H9 (cell line): ENCODE data around the gene MPP7. TPM values are rescaled to one million over a fixed set of nuclear protein-coding genes. Genes with fewer than 3 reads are reported as not detected.

Experiments used
- DNase-seq: peaks from one replicate; pipeline ENCODE4 v3.0.0-alpha.2; 2017
- H2AFZ ChIP-seq: one replicate; pipeline ENCODE4 v1.6.1; 2013; ENCODE audit warnings: mild to moderate bottlenecking, low read length, control low read depth, moderate library complexity
- H2AK5ac ChIP-seq: 2 replicates; pipeline ENCODE4 v1.6.1; 2013; ENCODE audit warnings: low read length, control low read depth, mixed read lengths; ENCODE audit not compliant: insufficient read length
- H2BK120ac ChIP-seq: one replicate; pipeline ENCODE4 v1.6.1; 2013; ENCODE audit warnings: low read depth, mild to moderate bottlenecking, low read length, control low read depth, inconsistent platforms; ENCODE audit not compliant: poor library complexity, severe bottlenecking
- H2BK12ac ChIP-seq: 2 replicates; pipeline ENCODE4 v1.6.1; 2013; ENCODE audit warnings: low read length, control low read depth, mixed read lengths, low read depth; ENCODE audit not compliant: insufficient read length
- H2BK15ac ChIP-seq: 2 replicates; pipeline ENCODE4 v1.6.1; 2013; ENCODE audit warnings: low read depth, low read length, control low read depth
- H2BK20ac ChIP-seq: one replicate; pipeline ENCODE4 v1.6.1; 2013; ENCODE audit warnings: low read depth, mild to moderate bottlenecking, low read length, control low read depth, inconsistent platforms; ENCODE audit not compliant: poor library complexity, severe bottlenecking
- H2BK5ac ChIP-seq: 2 replicates; pipeline ENCODE4 v1.6.1; 2013; ENCODE audit warnings: low read length, control low read depth, mixed read lengths; ENCODE audit not compliant: insufficient read length
- H3K14ac ChIP-seq: 2 replicates; pipeline ENCODE4 v1.6.1; 2013; ENCODE audit warnings: low read length, control low read depth; ENCODE audit not compliant: insufficient read depth
- H3K18ac ChIP-seq: 2 replicates; pipeline ENCODE4 v1.6.1; 2013; ENCODE audit warnings: low read depth, mild to moderate bottlenecking, mixed read lengths, low read length, control low read depth; ENCODE audit not compliant: insufficient read length
- H3K23ac ChIP-seq: 2 replicates; pipeline ENCODE4 v1.6.1; 2013; ENCODE audit warnings: low read length, control low read depth, mixed read lengths, low read depth; ENCODE audit not compliant: insufficient read length
- H3K23me2 ChIP-seq: 2 replicates; pipeline ENCODE4 v1.6.1; 2013; ENCODE audit warnings: low read depth, mild to moderate bottlenecking, mixed read lengths, low read length, control low read depth; ENCODE audit not compliant: insufficient read length, poor library complexity, severe bottlenecking
- H3K27ac ChIP-seq: 2 replicates; pipeline ENCODE4 v1.5.1; 2013; ENCODE audit warnings: low read length, control low read depth, mixed read lengths, low read depth; ENCODE audit not compliant: insufficient read length
- H3K27me3 ChIP-seq: 2 replicates; pipeline ENCODE4 v1.6.1; 2013; ENCODE audit warnings: low read length, control low read depth, inconsistent platforms; ENCODE audit not compliant: insufficient read depth
- H3K4ac ChIP-seq: 2 replicates; pipeline ENCODE4 v1.6.1; 2013; ENCODE audit warnings: low read depth, mild to moderate bottlenecking, control low read depth, inconsistent platforms, low read length, moderate library complexity
- H3K4me1 ChIP-seq: 2 replicates; pipeline ENCODE4 v1.6.1; 2013; ENCODE audit warnings: low read length, control low read depth, inconsistent platforms; ENCODE audit not compliant: insufficient read depth
- H3K4me2 ChIP-seq: 2 replicates; pipeline ENCODE4 v1.6.1; 2013; ENCODE audit warnings: low read length, control low read depth, mixed read lengths; ENCODE audit not compliant: insufficient read length, insufficient read depth
- H3K56ac ChIP-seq: 2 replicates; pipeline ENCODE4 v1.6.1; 2013; ENCODE audit warnings: low read depth, mild to moderate bottlenecking, mixed read lengths, low read length, control low read depth; ENCODE audit not compliant: insufficient read length
- H3K79me1 ChIP-seq: 2 replicates; pipeline ENCODE4 v1.6.1; 2013; ENCODE audit warnings: low read depth, mild to moderate bottlenecking, moderate library complexity, low read length, control low read depth, inconsistent platforms; ENCODE audit not compliant: insufficient read depth, poor library complexity, severe bottlenecking
- H3K79me2 ChIP-seq: 2 replicates; pipeline ENCODE4 v1.6.1; 2013; ENCODE audit warnings: low read length, control low read depth, inconsistent platforms; ENCODE audit not compliant: insufficient read depth
- H3K9ac ChIP-seq: 2 replicates; pipeline ENCODE4 v1.6.1; 2013; ENCODE audit warnings: low read length, control low read depth, mixed read lengths; ENCODE audit not compliant: insufficient read length; ENCODE audit errors: extremely low read depth
- H3K9me3 ChIP-seq: one replicate; pipeline ENCODE4 v1.6.1; 2013; ENCODE audit warnings: low read depth, low read length, inconsistent platforms; ENCODE audit not compliant: control insufficient read depth
- H3T11ph ChIP-seq: one replicate; pipeline ENCODE4 v1.6.1; 2013; ENCODE audit warnings: mild to moderate bottlenecking, low read length, control low read depth, inconsistent platforms
- H4K20me1 ChIP-seq: one replicate; pipeline ENCODE4 v1.6.1; 2013; ENCODE audit not compliant: control insufficient read depth, insufficient read length, insufficient read depth
- H4K5ac ChIP-seq: 2 replicates; pipeline ENCODE4 v1.6.1; 2013; ENCODE audit warnings: low read depth, mild to moderate bottlenecking, mixed read lengths, low read length, control low read depth; ENCODE audit not compliant: insufficient read length
- H4K8ac ChIP-seq: replicated peaks from 2 replicates; pipeline ENCODE4 v1.6.1; 2013; ENCODE audit warnings: low read length, control low read depth, mixed read lengths, low read depth; ENCODE audit not compliant: insufficient read length
- H4K91ac ChIP-seq: 2 replicates; pipeline ENCODE4 v1.6.1; 2013; ENCODE audit warnings: low read depth, mild to moderate bottlenecking, moderate library complexity, mixed read lengths, low read length, control low read depth; ENCODE audit not compliant: insufficient read length
- H3K27ac Mint-ChIP-seq, 3 experiments: 2 replicates in 2 of 3; 3 replicates in 1 of 3; pipeline ENCODE4 v1.8.0; 2020 to 2021; ENCODE audit warnings: mixed read lengths in 3 of 3, mild to moderate bottlenecking in 1 of 3, moderate library complexity in 1 of 3
- H3K27me3 Mint-ChIP-seq: 2 replicates; pipeline ENCODE4 v1.8.0; 2021; ENCODE audit warnings: low read depth, mild to moderate bottlenecking, moderate library complexity, mixed read lengths
- H3K36me3 Mint-ChIP-seq, 3 experiments: 2 replicates in 2 of 3; 3 replicates in 1 of 3; pipeline ENCODE4 v1.8.0; 2020 to 2021; ENCODE audit warnings: low read depth in 3 of 3, mixed read lengths in 3 of 3; ENCODE audit not compliant: insufficient read depth in 1 of 3
- H3K4me1 Mint-ChIP-seq, 2 experiments: 2 replicates each; pipeline ENCODE4 v1.8.0; 2020; ENCODE audit warnings: mixed read lengths in 2 of 2
- H3K4me3 Mint-ChIP-seq, 2 experiments: 2 replicates in 1 of 2; 3 replicates in 1 of 2; pipeline ENCODE4 v1.8.0; 2020 to 2021; ENCODE audit warnings: mild to moderate bottlenecking in 2 of 2, mixed read lengths in 2 of 2, moderate library complexity in 1 of 2
- H3K9me3 Mint-ChIP-seq, 2 experiments: 2 replicates in 1 of 2; 3 replicates in 1 of 2; pipeline ENCODE4 v1.8.0; 2020; ENCODE audit warnings: mild to moderate bottlenecking in 2 of 2, mixed read lengths in 2 of 2, moderate library complexity in 1 of 2
- WGBS: extraction: QIAGEN DNeasy Blood & Tissue Kit; methylation state at CpG from one replicate; pipeline ENCODE4 v1.1.7; 2013; ENCODE audit warnings: missing lambda C conversion rate, low lambda C conversion rate, mixed read lengths; ENCODE audit not compliant: insufficient read length; ENCODE audit errors: extremely low coverage; 5-methylcytosine and 5-hydroxymethylcytosine counted together
- total RNA-seq: library from RNA; stranded (reverse); gene quantifications from 2 replicates; pipeline ENCODE4 v1.2.1, GENCODE V29; 2021
- TF ChIP-seq, protein P1 (sequence below): fragments of 200-600 bp; sonication (generic); conservative IDR thresholded peaks from 3 replicates; pipeline ENCODE4 v1.8.0; 2021; ENCODE audit warnings: antibody characterized with exemption, mild to moderate bottlenecking

Gene MPP7
- total RNA-seq, 1 experiment from 2014 or later, result 6.9 TPM

DNA sequence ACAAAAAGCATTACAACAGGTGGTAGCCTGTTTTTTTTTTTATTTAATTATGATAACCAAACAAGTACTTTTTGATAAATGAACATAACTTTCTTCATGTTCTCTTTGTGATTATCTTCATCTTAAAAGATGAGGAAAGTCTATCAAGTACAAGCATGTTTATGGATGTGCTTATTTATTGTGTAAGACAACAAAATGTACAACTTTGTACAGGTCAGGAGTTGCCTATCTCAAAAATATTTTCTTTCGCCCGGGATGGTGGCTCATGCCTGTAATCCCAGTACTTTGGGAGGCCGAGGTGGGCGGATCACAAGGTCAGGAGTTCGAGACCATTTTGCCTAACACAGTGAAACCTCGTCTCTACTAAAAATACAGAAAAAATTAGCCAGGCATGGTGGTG, 17.0 kb downstream of the MPP7 start:
- Histone ChIP-seq H3K27me3 (no peaks in the 10 kb centered on the region), H4K5ac (no peak overlapping the region), H2AFZ (no peak overlapping the region), H2BK15ac (no peak overlapping the region), H3K4me1 (no peaks in the 10 kb centered on the region; the same call in 1 of the 2 replicates), H3K9me3 (no peaks in the 10 kb centered on the region), H3K23me2 (no peaks in the 10 kb centered on the region), H4K20me1 (no peaks in the 10 kb centered on the region), H3K27ac (no peak overlapping the region), H3K79me1 (no peaks in the 10 kb centered on the region), H3T11ph (no peak overlapping the region), H2BK20ac (no peak overlapping the region), H3K14ac (no peak overlapping the region), H2BK5ac (no peak overlapping the region), H2BK120ac (no peak overlapping the region), H3K4me2 (no peak overlapping the region), H3K23ac (no peak overlapping the region), H3K4ac (no peak overlapping the region), H3K56ac (no peak overlapping the region), H4K8ac (no peak overlapping the region), H2BK12ac (no peak overlapping the region), H3K18ac (no peak overlapping the region), H2AK5ac (no peak overlapping the region), H4K91ac (no peak overlapping the region), H3K9ac (no peak overlapping the region), H3K79me2 (no peaks in the 10 kb centered on the region)
- no peak overlapping the region for H3K27ac Mint-ChIP-seq
- no CpG with 5 or more reads among the region's 6 CpGs for WGBS
- peaks cover 16 to 20% of the 10 kb centered on the region in 2 experiments for H3K4me1 Mint-ChIP-seq
- TF ChIP-seq, protein P1, sequence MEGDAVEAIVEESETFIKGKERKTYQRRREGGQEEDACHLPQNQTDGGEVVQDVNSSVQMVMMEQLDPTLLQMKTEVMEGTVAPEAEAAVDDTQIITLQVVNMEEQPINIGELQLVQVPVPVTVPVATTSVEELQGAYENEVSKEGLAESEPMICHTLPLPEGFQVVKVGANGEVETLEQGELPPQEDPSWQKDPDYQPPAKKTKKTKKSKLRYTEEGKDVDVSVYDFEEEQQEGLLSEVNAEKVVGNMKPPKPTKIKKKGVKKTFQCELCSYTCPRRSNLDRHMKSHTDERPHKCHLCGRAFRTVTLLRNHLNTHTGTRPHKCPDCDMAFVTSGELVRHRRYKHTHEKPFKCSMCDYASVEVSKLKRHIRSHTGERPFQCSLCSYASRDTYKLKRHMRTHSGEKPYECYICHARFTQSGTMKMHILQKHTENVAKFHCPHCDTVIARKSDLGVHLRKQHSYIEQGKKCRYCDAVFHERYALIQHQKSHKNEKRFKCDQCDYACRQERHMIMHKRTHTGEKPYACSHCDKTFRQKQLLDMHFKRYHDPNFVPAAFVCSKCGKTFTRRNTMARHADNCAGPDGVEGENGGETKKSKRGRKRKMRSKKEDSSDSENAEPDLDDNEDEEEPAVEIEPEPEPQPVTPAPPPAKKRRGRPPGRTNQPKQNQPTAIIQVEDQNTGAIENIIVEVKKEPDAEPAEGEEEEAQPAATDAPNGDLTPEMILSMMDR, result no peak
- DNase-seq, result no peak
- H3K4me3 Mint-ChIP-seq, result no peak overlapping the region
- no peaks in the 10 kb centered on the region for H3K9me3 Mint-ChIP-seq
- no peaks in the 10 kb centered on the region for H3K27me3 Mint-ChIP-seq
- H3K36me3 Mint-ChIP-seq, result no peaks in the 10 kb centered on the region
